B cell (primary cell): Measurements from ENCODE around the gene LRFN4.

Experiments used
- CTCF ChIP-seq: fragments of 200-600 bp; IDR thresholded peaks from one replicate; pipeline ENCODE4 v1.8.0; 2022; ENCODE audit warnings: antibody characterized with exemption, mild to moderate bottlenecking
- EZH2 ChIP-seq: IDR thresholded peaks from 2 replicates; pipeline ENCODE4 v1.6.1; 2012; ENCODE audit warnings: borderline replicate concordance, low read depth, mild to moderate bottlenecking, moderate library complexity, low read length; ENCODE audit not compliant: insufficient read depth, poor library complexity, severe bottlenecking

- no peak for TF ChIP-seq CTCF
- TF ChIP-seq EZH2, result no peak
Measured at GRCh38 chr11:66879000-66879399, 22.1 kb downstream of the LRFN4 start.
